ENCODE data around the gene QRICH1. TPM values are rescaled to one million over a fixed set of nuclear protein-coding genes. Genes with fewer than 3 reads are reported as not detected.

QRICH1 gene
- total and polyA plus RNA-seq, 4 donors: 35.1 to 76.0 (median 52.9) TPM

DNA sequence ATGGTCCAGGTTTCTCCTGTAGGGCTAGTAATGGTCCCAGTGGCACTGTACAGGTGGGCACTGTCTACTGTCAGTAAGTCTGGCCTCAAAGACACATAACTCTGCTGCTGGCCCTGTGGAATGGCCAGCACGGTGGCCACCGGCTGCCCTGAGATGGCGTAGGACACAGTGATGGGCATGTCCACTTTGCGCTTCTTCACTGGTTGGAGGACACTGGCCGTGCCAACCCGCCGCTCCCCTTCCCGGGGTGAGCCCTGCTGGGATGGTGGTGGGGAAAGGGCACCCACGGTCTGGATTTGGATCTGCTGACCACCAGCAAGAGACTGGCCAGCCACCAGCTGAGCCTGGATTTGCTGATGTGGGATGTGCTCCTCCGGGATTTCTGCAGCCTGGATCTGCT lies 36.6 kb downstream of the QRICH1 start:
- DNase-seq: no peak
- ATAC-seq (ENCODE audit: insufficient read depth, low FRiP score): no peak
- WGBS, 2 donors: 96 to 97% methylated on average over 10 of the region's 10 CpGs
- Histone ChIP-seq H3K9me3 (ENCODE audit: control insufficient read depth in 4 of 4, insufficient read depth in 3 of 4, low read length in 3 of 4) (no peaks in the 10 kb centered on the region), H3K9ac (ENCODE audit: insufficient read depth in 1 of 2, low read length in 2 of 2) (no peak overlapping the region), H3K36me3 (ENCODE audit: control insufficient read depth in 4 of 4, insufficient read depth in 4 of 4, low read length in 4 of 4) (peaks cover 26 to 38% (median 34%) of the 10 kb centered on the region in 4 donors), H3K27ac (ENCODE audit: low read depth in 1 of 2, low read length in 1 of 2) (no peak overlapping the region), H3K4me1 (ENCODE audit: control insufficient read depth in 5 of 5, insufficient read depth in 5 of 5, low read length in 5 of 5) (no peaks in the 10 kb centered on the region), H3K4me3 (no peak overlapping the region), H3K27me3 (ENCODE audit: control insufficient read depth in 3 of 3, insufficient read depth in 3 of 3, low read length in 2 of 3) (no peaks in the 10 kb centered on the region)
- TF ChIP-seq, protein P1, sequence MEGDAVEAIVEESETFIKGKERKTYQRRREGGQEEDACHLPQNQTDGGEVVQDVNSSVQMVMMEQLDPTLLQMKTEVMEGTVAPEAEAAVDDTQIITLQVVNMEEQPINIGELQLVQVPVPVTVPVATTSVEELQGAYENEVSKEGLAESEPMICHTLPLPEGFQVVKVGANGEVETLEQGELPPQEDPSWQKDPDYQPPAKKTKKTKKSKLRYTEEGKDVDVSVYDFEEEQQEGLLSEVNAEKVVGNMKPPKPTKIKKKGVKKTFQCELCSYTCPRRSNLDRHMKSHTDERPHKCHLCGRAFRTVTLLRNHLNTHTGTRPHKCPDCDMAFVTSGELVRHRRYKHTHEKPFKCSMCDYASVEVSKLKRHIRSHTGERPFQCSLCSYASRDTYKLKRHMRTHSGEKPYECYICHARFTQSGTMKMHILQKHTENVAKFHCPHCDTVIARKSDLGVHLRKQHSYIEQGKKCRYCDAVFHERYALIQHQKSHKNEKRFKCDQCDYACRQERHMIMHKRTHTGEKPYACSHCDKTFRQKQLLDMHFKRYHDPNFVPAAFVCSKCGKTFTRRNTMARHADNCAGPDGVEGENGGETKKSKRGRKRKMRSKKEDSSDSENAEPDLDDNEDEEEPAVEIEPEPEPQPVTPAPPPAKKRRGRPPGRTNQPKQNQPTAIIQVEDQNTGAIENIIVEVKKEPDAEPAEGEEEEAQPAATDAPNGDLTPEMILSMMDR (IDR thresholded peaks at IDR 0.05; ENCODE audit: control extremely low read depth, extremely low read depth): no peak

- DNase-seq (no peak), ATAC-seq (ENCODE audit: insufficient read depth, low FRiP score) (no peak)
- H3K27ac ChIP-seq (ENCODE audit: low read depth in 1 of 2, low read length in 1 of 2): no peak overlapping the region
- H3K4me1 ChIP-seq (ENCODE audit: control insufficient read depth in 5 of 5, insufficient read depth in 5 of 5, low read length in 5 of 5): no peaks in the 10 kb centered on the region
- H3K27me3 ChIP-seq (ENCODE audit: control insufficient read depth in 3 of 3, insufficient read depth in 3 of 3, low read length in 2 of 3): no peaks in the 10 kb centered on the region
- H3K9me3 ChIP-seq (ENCODE audit: control insufficient read depth in 4 of 4, insufficient read depth in 3 of 4, low read length in 3 of 4): no peaks in the 10 kb centered on the region
- TF ChIP-seq, protein P1 (IDR thresholded peaks at IDR 0.05; ENCODE audit: control extremely low read depth, extremely low read depth): no peak
- H3K36me3 ChIP-seq (ENCODE audit: control insufficient read depth in 4 of 4, insufficient read depth in 4 of 4, low read length in 4 of 4): peaks cover 31 to 42% (median 41%) of the 10 kb centered on the region in 4 donors
- WGBS, 2 donors: 97 to 100% methylated on average over 2 of the region's 2 CpGs
- no peak overlapping the region for H3K4me3 ChIP-seq
- H3K9ac ChIP-seq (ENCODE audit: insufficient read depth in 1 of 2, low read length in 2 of 2): no peak overlapping the region
Observed at GRCh38 chr3:49054344-49054862, 39.5 kb downstream of the QRICH1 start.

DNA sequence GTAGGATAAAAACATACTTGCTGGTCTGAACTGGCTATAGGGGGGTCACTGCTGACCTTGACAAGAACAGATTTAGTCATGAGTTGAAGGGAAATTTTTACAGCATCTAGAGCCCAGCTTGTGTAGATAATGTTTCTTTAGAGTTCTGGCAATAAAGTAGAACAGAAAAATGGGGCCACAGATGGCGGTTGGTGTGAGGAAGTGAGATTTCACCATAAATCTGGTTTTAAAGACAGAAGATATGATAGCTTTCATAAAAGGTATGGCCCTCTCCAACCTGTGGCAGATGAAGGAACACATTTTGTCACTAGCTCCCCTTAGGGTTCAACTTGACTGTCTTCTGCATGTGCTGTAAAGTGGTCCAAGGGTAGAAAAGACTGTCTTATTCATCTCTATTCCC lies 40.3 kb downstream of the QRICH1 start:
- no peak for DNase-seq
- Histone ChIP-seq H3K36me3 (ENCODE audit: control insufficient read depth in 4 of 4, insufficient read depth in 4 of 4, low read length in 4 of 4) (peaks cover 32 to 42% (median 41%) of the 10 kb centered on the region in 4 donors), H3K4me1 (ENCODE audit: control insufficient read depth in 5 of 5, insufficient read depth in 5 of 5, low read length in 5 of 5) (no peaks in the 10 kb centered on the region), H3K9me3 (ENCODE audit: control insufficient read depth in 4 of 4, insufficient read depth in 3 of 4, low read length in 3 of 4) (no peaks in the 10 kb centered on the region), H3K27me3 (ENCODE audit: control insufficient read depth in 3 of 3, insufficient read depth in 3 of 3, low read length in 2 of 3) (no peaks in the 10 kb centered on the region), H3K27ac (ENCODE audit: low read depth in 1 of 2, low read length in 1 of 2) (no peak overlapping the region), H3K4me3 (no peak overlapping the region), H3K9ac (ENCODE audit: insufficient read depth in 1 of 2, low read length in 2 of 2) (no peak overlapping the region)
- ATAC-seq (ENCODE audit: insufficient read depth, low FRiP score): no peak
- 45 to 83% methylated on average over 1 of the region's 1 CpG for WGBS, 2 donors
- TF ChIP-seq, protein P1 (IDR thresholded peaks at IDR 0.05; ENCODE audit: control extremely low read depth, extremely low read depth): no peak

GRCh38 chr3:49035281-49035680 lies 58.6 kb downstream of the QRICH1 start:
- DNase-seq: no peak
- no peak for ATAC-seq (ENCODE audit: insufficient read depth, low FRiP score)
- 69 to 91% methylated on average over 3 of the region's 3 CpGs for whole genome bisulfite sequencing, 2 donors
- no peak overlapping the region for H3K4me3 ChIP-seq
- TF ChIP-seq, protein P1 (IDR thresholded peaks at IDR 0.05; ENCODE audit: control extremely low read depth, extremely low read depth): no peak
- no peaks in the 10 kb centered on the region for H3K27me3 ChIP-seq (ENCODE audit: control insufficient read depth in 3 of 3, insufficient read depth in 3 of 3, low read length in 2 of 3)
- H3K4me1 ChIP-seq (ENCODE audit: control insufficient read depth in 5 of 5, insufficient read depth in 5 of 5, low read length in 5 of 5): peaks cover 0 to 5% (median 0%) of the 10 kb centered on the region in 5 donors
- H3K9me3 ChIP-seq (ENCODE audit: control insufficient read depth in 4 of 4, insufficient read depth in 3 of 4, low read length in 3 of 4): no peaks in the 10 kb centered on the region
- peaks cover 8 to 39% (median 35%) of the 10 kb centered on the region in 4 donors for H3K36me3 ChIP-seq (ENCODE audit: control insufficient read depth in 4 of 4, insufficient read depth in 4 of 4, low read length in 4 of 4)
- H3K9ac ChIP-seq (ENCODE audit: insufficient read depth in 1 of 2, low read length in 2 of 2): no peak overlapping the region
- no peak overlapping the region for H3K27ac ChIP-seq (ENCODE audit: low read depth in 1 of 2, low read length in 1 of 2)

Measured in lung (tissue), 12 donors.